Activated CD8-positive, alpha-beta memory T cell treated with anti-CD3 and anti-CD28 coated beads for 48 hours (primary cell): ENCODE data around the gene DTWD2.

Experiments
- DNase-seq, 3 experiments: peaks; one replicate each; pipeline ENCODE4 v3.0.0-alpha.2; 2020; ENCODE audit warnings: low read depth in 2 of 3, low spot score in 2 of 3

Gene DTWD2

GRCh38 chr5:118789366-118789765, 199.0 kb downstream of the DTWD2 start:
- no peak for DNase-seq

GRCh38 chr5:118788351-118788750, 200.0 kb downstream of the DTWD2 start:
- DNase-seq: no peak
